ENCODE results near the gene CCDC34.

Gene CCDC34

GRCh38 chr11:27315836-27316235 lies 47.2 kb downstream of the CCDC34 start:
- DNase-seq: no peak

GRCh38 chr11:27313157-27313821 lies 49.7 kb downstream of the CCDC34 start:
- no peak for DNase-seq

- no peak for DNase-seq
Observed at GRCh38 chr11:27312110-27312509, 50.9 kb downstream of the CCDC34 start.

GRCh38 chr11:27310707-27311106 lies 52.3 kb downstream of the CCDC34 start:
- DNase-seq: no peak

- DNase-seq: no peak
Observed at GRCh38 chr11:27310182-27310581, 52.8 kb downstream of the CCDC34 start.

GRCh38 chr11:27309046-27309445 lies 54.0 kb downstream of the CCDC34 start:
- DNase-seq: no peak

- DNase-seq: no peak
Observed at GRCh38 chr11:27307232-27307631, 55.8 kb downstream of the CCDC34 start.

- DNase-seq: no peak
Observed at GRCh38 chr11:27305751-27306150, 57.3 kb downstream of the CCDC34 start.

- no peak for DNase-seq
Observed at GRCh38 chr11:27304514-27304913, 58.5 kb downstream of the CCDC34 start.

GRCh38 chr11:27303903-27304302 lies 59.1 kb downstream of the CCDC34 start:
- DNase-seq: no peak

GRCh38 chr11:27300974-27301373 lies 62.0 kb downstream of the CCDC34 start:
- DNase-seq: no peak

GRCh38 chr11:27297616-27298015 lies 65.4 kb downstream of the CCDC34 start:
- no peak for DNase-seq

GRCh38 chr11:27296497-27296896 lies 66.5 kb downstream of the CCDC34 start:
- DNase-seq: no peak

GRCh38 chr11:27295928-27296327 lies 67.1 kb downstream of the CCDC34 start:
- DNase-seq: no peak

- DNase-seq: no peak
Observed at GRCh38 chr11:27294654-27295053, 68.4 kb downstream of the CCDC34 start.

GRCh38 chr11:27293515-27294417 lies 69.2 kb downstream of the CCDC34 start:
- no peak for DNase-seq

- DNase-seq: no peak
Observed at GRCh38 chr11:27292637-27293010, 70.4 kb downstream of the CCDC34 start.

- DNase-seq: no peak
Observed at GRCh38 chr11:27291954-27292636, 70.9 kb downstream of the CCDC34 start.

- DNase-seq: no peak
Observed at GRCh38 chr11:27291302-27291889, 71.6 kb downstream of the CCDC34 start.

- DNase-seq: no peak
Observed at GRCh38 chr11:27290261-27291050, 72.6 kb downstream of the CCDC34 start.
